Measurements from ENCODE around the gene KLHDC3. TPM values are rescaled to one million over a fixed set of nuclear protein-coding genes. Genes with fewer than 3 reads are reported as not detected.

The KLHDC3 gene
- total and polyA plus RNA-seq, 2 of the 13 experiments (the other 11 are each of a cell fraction or from before 2014, with no cell fraction given): 78.3 to 91.5 TPM

- TF ChIP-seq ZSCAN29 (CRISPR knock-in tag; conservative IDR thresholded peaks at IDR 0.05) (no peak), ZNF570 (CRISPR knock-in tag; IDR thresholded peaks at IDR 0.05; ENCODE audit: borderline replicate concordance) (no peak), KLF12 (CRISPR knock-in tag; IDR thresholded peaks at IDR 0.05; ENCODE audit: borderline replicate concordance) (no peak), FOSL2 (CRISPR knock-in tag; IDR thresholded peaks at IDR 0.05) (peak; percentile 54; the same call in 1 of the 2 replicates), CBX5 (CRISPR knock-in tag; IDR thresholded peaks at IDR 0.05; ENCODE audit: borderline replicate concordance) (peak; percentile 89), ZNF597 (CRISPR knock-in tag; IDR thresholded peaks at IDR 0.05) (no peak), ZNF605 (CRISPR knock-in tag; IDR thresholded peaks at IDR 0.05) (no peak), ARNT (IDR thresholded peaks at IDR 0.05) (no peak), PRDM15 (CRISPR knock-in tag; IDR thresholded peaks at IDR 0.05) (no peak), MTF2 (CRISPR knock-in tag; IDR thresholded peaks at IDR 0.05; ENCODE audit: borderline replicate concordance) (no peak), NR3C1 (CRISPR knock-in tag; IDR thresholded peaks at IDR 0.05) (no peak), ZNF407 (CRISPR knock-in tag; IDR thresholded peaks at IDR 0.05; ENCODE audit: not compliant biosample characterization) (no peak), EEA1 (CRISPR knock-in tag; IDR thresholded peaks at IDR 0.05; ENCODE audit: borderline replicate concordance) (no peak; the same call in 1 of the 2 replicates), RARG (CRISPR knock-in tag; IDR thresholded peaks at IDR 0.05; ENCODE audit: low read depth) (no peak)
Observed at GRCh38 chr6:43013843-43014433, at the start of gene KLHDC3, which contains the start of gene MEA1 (continued).
